Neural cell (in vitro differentiated cells): Measurements from ENCODE around the gene APMAP. TPM values are rescaled to one million over a fixed set of nuclear protein-coding genes. Genes with fewer than 3 reads are reported as not detected.

ENCODE experiments used
- H2AFZ ChIP-seq: fragments of 200-600, 300-800 bp; sonication (generic), shearing (Covaris generic); 2 replicates; pipeline ENCODE4 v1.6.0; 2014; ENCODE audit warnings: low read depth, mild to moderate bottlenecking, antibody characterized with exemption, low read length, moderate library complexity
- H3F3A ChIP-seq: fragments of 200-600 bp; shearing (Covaris generic); 2 replicates; pipeline ENCODE4 v1.6.1; 2016; ENCODE audit warnings: mild to moderate bottlenecking, moderate library complexity, mixed read lengths, antibody characterized with exemption, low read length; ENCODE audit not compliant: insufficient read depth, poor library complexity, severe bottlenecking
- H3K27ac ChIP-seq: fragments of 200-600, 300-800 bp; sonication (generic), shearing (Covaris generic); 2 replicates; pipeline ENCODE4 v1.5.1; 2014; ENCODE audit warnings: mild to moderate bottlenecking, low read length, moderate library complexity
- H3K27me3 ChIP-seq: fragments of 300-800, 200-600 bp; sonication (generic), shearing (Covaris generic); 2 replicates; pipeline ENCODE4 v1.6.0; 2014; ENCODE audit warnings: mild to moderate bottlenecking, low read depth, low read length, moderate library complexity; ENCODE audit not compliant: insufficient read depth
- H3K36me3 ChIP-seq: fragments of 300-800, 200-600 bp; sonication (generic), shearing (Covaris generic); 2 replicates; pipeline ENCODE4 v1.5.1; 2014; ENCODE audit warnings: mild to moderate bottlenecking, antibody characterized with exemption, low read length, moderate library complexity; ENCODE audit not compliant: insufficient read depth
- H3K4me2 ChIP-seq: fragments of 300-800, 200-600 bp; sonication (generic), shearing (Covaris generic); 2 replicates; pipeline ENCODE4 v1.6.0; 2014; ENCODE audit warnings: mild to moderate bottlenecking, low read length
- H3K4me3 ChIP-seq: fragments of 300-800, 200-600 bp; sonication (generic), shearing (Covaris generic); 2 replicates; pipeline ENCODE4 v1.5.1; 2014; ENCODE audit warnings: mild to moderate bottlenecking, low read length, moderate library complexity
- H3K79me2 ChIP-seq: fragments of 200-600 bp; shearing (Covaris generic); replicated peaks from 2 replicates; pipeline ENCODE4 v1.6.0; 2014; ENCODE audit warnings: mild to moderate bottlenecking, low read length, moderate library complexity; ENCODE audit not compliant: insufficient read depth
- H3K9ac ChIP-seq: fragments of 300-800, 200-600 bp; sonication (generic), shearing (Covaris generic); 2 replicates; pipeline ENCODE4 v1.6.1; 2016; ENCODE audit warnings: mild to moderate bottlenecking, low read length, mixed read lengths
- H3K9me2 ChIP-seq: fragments of 200-600 bp; shearing (Covaris generic); 2 replicates; pipeline ENCODE4 v1.6.1; 2016; ENCODE audit warnings: mild to moderate bottlenecking, low read length, mixed read lengths; ENCODE audit not compliant: insufficient read depth
- H3K9me3 ChIP-seq: fragments of 200-600, 300-800 bp; sonication (generic), shearing (Covaris generic); 2 replicates; pipeline ENCODE4 v1.6.1; 2016; ENCODE audit warnings: mild to moderate bottlenecking, mixed run types, low read length, moderate library complexity, mixed read lengths
- H4K20me1 ChIP-seq: fragments of 200-600 bp; shearing (Covaris generic); 2 replicates; pipeline ENCODE4 v1.6.1; 2016; ENCODE audit warnings: mild to moderate bottlenecking, mixed run types; ENCODE audit not compliant: insufficient read depth
- CTCF ChIP-seq: fragments of 450-650 bp; IDR thresholded peaks from 2 replicates; pipeline ENCODE4 v1.5.1; 2014; ENCODE audit warnings: antibody characterized with exemption, mild to moderate bottlenecking, moderate library complexity; ENCODE audit not compliant: poor library complexity, severe bottlenecking
- EP300 ChIP-seq: fragments of 450-650 bp; conservative IDR thresholded peaks from 2 replicates; pipeline ENCODE4 v1.6.1; 2014; ENCODE audit warnings: antibody characterized with exemption, mild to moderate bottlenecking, moderate library complexity; ENCODE audit not compliant: poor library complexity, severe bottlenecking
- EZH2 ChIP-seq: fragments of 200-600, 300-800 bp; shearing (Covaris generic), sonication (generic); IDR thresholded peaks from 2 replicates; pipeline ENCODE4 v1.6.1; 2014; ENCODE audit warnings: antibody characterized with exemption, low read length, borderline replicate concordance, mild to moderate bottlenecking; ENCODE audit not compliant: insufficient read depth, poor library complexity, severe bottlenecking
- MXI1 ChIP-seq: fragments of 450-650 bp; conservative IDR thresholded peaks from 2 replicates; pipeline ENCODE4 v1.6.1; 2014; ENCODE audit warnings: antibody characterized with exemption, mild to moderate bottlenecking; ENCODE audit not compliant: poor library complexity, severe bottlenecking
- POLR2AphosphoS5 ChIP-seq: IDR thresholded peaks from 2 replicates; pipeline ENCODE4 v1.6.1; 2012
- RAD21 ChIP-seq: fragments of 450-650 bp; conservative IDR thresholded peaks from 2 replicates; pipeline ENCODE4 v1.6.1; 2014; ENCODE audit warnings: antibody characterized with exemption, mild to moderate bottlenecking, moderate library complexity
- REST ChIP-seq: IDR thresholded peaks from 2 replicates; pipeline ENCODE4 v1.6.1; 2012; ENCODE audit warnings: borderline replicate concordance
- SMC3 ChIP-seq: fragments of 450-650 bp; conservative IDR thresholded peaks from 2 replicates; pipeline ENCODE4 v1.6.1; 2014; ENCODE audit warnings: antibody characterized with exemption, mild to moderate bottlenecking, moderate library complexity; ENCODE audit not compliant: poor library complexity
- TAF1 ChIP-seq: IDR thresholded peaks from 2 replicates; pipeline ENCODE4 v1.6.1; 2012; ENCODE audit warnings: low read depth
- polyA plus RNA-seq: library from polyadenylated mRNA; depleted of rRNA; stranded (reverse); fragments of >200 nt; gene quantifications from 2 replicates; pipeline ENCODE4 v1.2.3, GENCODE V29; 2014

Gene APMAP
- polyA plus RNA-seq, 1 donor from 2014 or later = 140 TPM

- H2AFZ ChIP-seq = no peak overlapping the region
- H3K27me3 ChIP-seq = no peaks in the 10 kb centered on the region
- no peaks in the 10 kb centered on the region for H3F3A ChIP-seq
- H3K9ac ChIP-seq = no peak overlapping the region
- H3K27ac ChIP-seq = no peak overlapping the region
- H3K4me2 ChIP-seq = no peak overlapping the region
- H4K20me1 ChIP-seq = no peaks in the 10 kb centered on the region
- TF ChIP-seq POLR2AphosphoS5 (no peak), EP300 (no peak), SMC3 (no peak), CTCF (no peak), EZH2 (no peak), RAD21 (no peak), TAF1 (no peak), MXI1 (no peak), REST (no peak)
- no peaks in the 10 kb centered on the region for H3K9me2 ChIP-seq
- no peaks in the 10 kb centered on the region for H3K36me3 ChIP-seq
- H3K9me3 ChIP-seq = no peaks in the 10 kb centered on the region
- no peak overlapping the region for H3K4me3 ChIP-seq
- H3K79me2 ChIP-seq = no peaks in the 10 kb centered on the region
Observed at GRCh38 chr20:25024171-25024570, 31.6 kb upstream of the APMAP start.

GRCh38 chr20:25023356-25023755, 30.8 kb upstream of the APMAP start:
- TF ChIP-seq SMC3 (no peak), EZH2 (no peak)
- Histone ChIP-seq H4K20me1 (no peaks in the 10 kb centered on the region), H3K4me3 (no peak overlapping the region), H2AFZ (no peak overlapping the region), H3K79me2 (no peaks in the 10 kb centered on the region), H3F3A (no peaks in the 10 kb centered on the region), H3K9me2 (no peaks in the 10 kb centered on the region), H3K36me3 (no peaks in the 10 kb centered on the region), H3K9me3 (no peaks in the 10 kb centered on the region), H3K27ac (no peak overlapping the region), H3K9ac (no peak overlapping the region), H3K4me2 (no peak overlapping the region), H3K27me3 (no peaks in the 10 kb centered on the region)

GRCh38 chr20:25022680-25023079, 30.1 kb upstream of the APMAP start:
- no peaks in the 10 kb centered on the region for H4K20me1 ChIP-seq
- H3K27me3 ChIP-seq = no peaks in the 10 kb centered on the region
- no peaks in the 10 kb centered on the region for H3K9me3 ChIP-seq
- no peak overlapping the region for H3K9ac ChIP-seq
- H3K9me2 ChIP-seq = no peaks in the 10 kb centered on the region
- no peaks in the 10 kb centered on the region for H3F3A ChIP-seq
- H3K36me3 ChIP-seq = no peaks in the 10 kb centered on the region
- H3K4me3 ChIP-seq = no peak overlapping the region
- H3K79me2 ChIP-seq = no peaks in the 10 kb centered on the region
- no peak overlapping the region for H3K27ac ChIP-seq
- no peak for TF ChIP-seq EP300
- TF ChIP-seq TAF1 = no peak
- no peak for TF ChIP-seq REST
- TF ChIP-seq RAD21 = no peak
- no peak for TF ChIP-seq POLR2AphosphoS5
- no peak for TF ChIP-seq CTCF
- no peak for TF ChIP-seq SMC3
- TF ChIP-seq MXI1 = no peak
- no peak for TF ChIP-seq EZH2
- H2AFZ ChIP-seq = no peak overlapping the region
- H3K4me2 ChIP-seq = no peak overlapping the region
